Measurements from ENCODE around the gene EIF4B. TPM values are rescaled to one million over a fixed set of nuclear protein-coding genes. Genes with fewer than 3 reads are reported as not detected.

EIF4B gene
- total RNA-seq, 1 donor from 2014 or later = 339 TPM

- Histone ChIP-seq H3K4me3 (no peak overlapping the region), H3K27me3 (no peaks in the 10 kb centered on the region), H3K27ac (no peak overlapping the region), H3K4me1 (peaks cover 7% of the 10 kb centered on the region), H3K9me3 (no peaks in the 10 kb centered on the region), H3K36me3 (no peaks in the 10 kb centered on the region)
- DNase-seq (ENCODE audit: extremely low spot score in 2 of 2) = no peak
- intact Hi-C loops (cut with DNase I) = loop anchor here (10.0 kb wide), 1 partner anchor 831 kb away; no protein-coding TSS in a partner anchor
- TF ChIP-seq CTCF (IDR thresholded peaks at IDR 0.05) (no peak), POLR2AphosphoS5 (IDR thresholded peaks at IDR 0.05; ENCODE audit: insufficient read depth in 1 of 2, low read depth in 1 of 2) (no peak), POLR2A (IDR thresholded peaks at IDR 0.05) (no peak)
These were observed 30.3 kb upstream of the EIF4B start for GRCh38 chr12:52975820-52976573.

GRCh38 chr12:52976574-52977071 lies 29.6 kb upstream of the EIF4B start:
- H3K4me1 ChIP-seq = peaks cover 7% of the 10 kb centered on the region
- H3K27ac ChIP-seq = peak overlapping the region; percentile 17
- TF ChIP-seq POLR2AphosphoS5 (IDR thresholded peaks at IDR 0.05; ENCODE audit: insufficient read depth in 1 of 2, low read depth in 1 of 2) (no peak), CTCF (IDR thresholded peaks at IDR 0.05) (no peak), POLR2A (IDR thresholded peaks at IDR 0.05) (no peak)
- no peaks in the 10 kb centered on the region for H3K27me3 ChIP-seq
- H3K4me3 ChIP-seq = no peak overlapping the region
- H3K9me3 ChIP-seq = no peaks in the 10 kb centered on the region
- intact Hi-C loops (cut with DNase I) = loop anchor here (10.0 kb wide), 1 partner anchor 832 kb away; no protein-coding TSS in a partner anchor
- DNase-seq (ENCODE audit: extremely low spot score in 2 of 2) = no peak
- no peaks in the 10 kb centered on the region for H3K36me3 ChIP-seq

GRCh38 chr12:52977170-52977569 lies 29.1 kb upstream of the EIF4B start:
- H3K4me3 ChIP-seq = no peak overlapping the region
- TF ChIP-seq POLR2AphosphoS5 (IDR thresholded peaks at IDR 0.05; ENCODE audit: insufficient read depth in 1 of 2, low read depth in 1 of 2) = no peak
- TF ChIP-seq CTCF (IDR thresholded peaks at IDR 0.05) = no peak
- TF ChIP-seq POLR2A (IDR thresholded peaks at IDR 0.05) = no peak
- no peaks in the 10 kb centered on the region for H3K9me3 ChIP-seq
- H3K36me3 ChIP-seq = no peaks in the 10 kb centered on the region
- intact Hi-C loops (cut with DNase I) = loop anchor here (10.0 kb wide), 1 partner anchor 832 kb away; no protein-coding TSS in a partner anchor
- H3K27ac ChIP-seq = no peak overlapping the region
- no peaks in the 10 kb centered on the region for H3K27me3 ChIP-seq
- no peak for DNase-seq (ENCODE audit: extremely low spot score in 2 of 2)
- H3K4me1 ChIP-seq = peaks cover 7% of the 10 kb centered on the region

GRCh38 chr12:52980096-52980649 lies 26.1 kb upstream of the EIF4B start:
- Histone ChIP-seq H3K36me3 (no peaks in the 10 kb centered on the region), H3K27me3 (no peaks in the 10 kb centered on the region), H3K27ac (no peak overlapping the region), H3K4me1 (peaks cover 7% of the 10 kb centered on the region), H3K4me3 (no peak overlapping the region), H3K9me3 (no peaks in the 10 kb centered on the region)
- DNase-seq (ENCODE audit: extremely low spot score in 2 of 2) = no peak
- intact Hi-C loops (cut with DNase I) = loop anchor here (5.0 to 10.0 kb wide), 2 partner anchors 93 to 1955 kb away; partner anchors contain the start of gene SLC11A2
- TF ChIP-seq POLR2AphosphoS5 (IDR thresholded peaks at IDR 0.05; ENCODE audit: insufficient read depth in 1 of 2, low read depth in 1 of 2) (no peak), CTCF (IDR thresholded peaks at IDR 0.05) (no peak), POLR2A (IDR thresholded peaks at IDR 0.05) (no peak)
